Measurements from ENCODE around the gene CRBN.

Gene CRBN

DNA sequence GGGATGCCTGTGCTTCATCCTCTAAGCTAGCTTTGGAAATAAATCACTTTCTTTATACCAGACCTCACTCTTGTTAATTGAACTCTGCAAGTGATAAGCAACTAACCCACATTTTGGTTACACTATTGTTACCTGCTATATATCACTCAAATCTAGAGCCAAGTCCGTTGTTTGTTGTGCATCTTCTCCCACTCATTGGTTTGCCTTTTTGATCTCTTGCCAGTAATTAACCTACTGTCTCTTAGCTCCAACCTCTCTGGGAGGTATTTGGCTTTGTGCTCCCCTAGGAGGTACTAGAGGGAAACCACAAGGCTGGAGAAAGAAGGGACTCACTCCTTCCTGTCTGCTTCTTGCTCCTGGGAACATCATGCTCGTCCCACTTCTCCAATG lies 12.8 kb upstream of the CRBN start:
- DNase-seq = no peak
- H3K27me3 Mint-ChIP-seq (ENCODE audit: low read depth, poor library complexity) = peaks cover 35% of the 10 kb centered on the region
- no peaks in the 10 kb centered on the region for H3K4me1 Mint-ChIP-seq
- H3K9me3 Mint-ChIP-seq = peaks cover 2% of the 10 kb centered on the region
- H3K36me3 Mint-ChIP-seq (ENCODE audit: low read depth) = no peaks in the 10 kb centered on the region
- TF ChIP-seq, protein P1, sequence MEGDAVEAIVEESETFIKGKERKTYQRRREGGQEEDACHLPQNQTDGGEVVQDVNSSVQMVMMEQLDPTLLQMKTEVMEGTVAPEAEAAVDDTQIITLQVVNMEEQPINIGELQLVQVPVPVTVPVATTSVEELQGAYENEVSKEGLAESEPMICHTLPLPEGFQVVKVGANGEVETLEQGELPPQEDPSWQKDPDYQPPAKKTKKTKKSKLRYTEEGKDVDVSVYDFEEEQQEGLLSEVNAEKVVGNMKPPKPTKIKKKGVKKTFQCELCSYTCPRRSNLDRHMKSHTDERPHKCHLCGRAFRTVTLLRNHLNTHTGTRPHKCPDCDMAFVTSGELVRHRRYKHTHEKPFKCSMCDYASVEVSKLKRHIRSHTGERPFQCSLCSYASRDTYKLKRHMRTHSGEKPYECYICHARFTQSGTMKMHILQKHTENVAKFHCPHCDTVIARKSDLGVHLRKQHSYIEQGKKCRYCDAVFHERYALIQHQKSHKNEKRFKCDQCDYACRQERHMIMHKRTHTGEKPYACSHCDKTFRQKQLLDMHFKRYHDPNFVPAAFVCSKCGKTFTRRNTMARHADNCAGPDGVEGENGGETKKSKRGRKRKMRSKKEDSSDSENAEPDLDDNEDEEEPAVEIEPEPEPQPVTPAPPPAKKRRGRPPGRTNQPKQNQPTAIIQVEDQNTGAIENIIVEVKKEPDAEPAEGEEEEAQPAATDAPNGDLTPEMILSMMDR (IDR thresholded peaks at IDR 0.05) = no peak
- H3K27ac Mint-ChIP-seq = no peak overlapping the region
- H3K4me3 Mint-ChIP-seq = no peak overlapping the region

DNA sequence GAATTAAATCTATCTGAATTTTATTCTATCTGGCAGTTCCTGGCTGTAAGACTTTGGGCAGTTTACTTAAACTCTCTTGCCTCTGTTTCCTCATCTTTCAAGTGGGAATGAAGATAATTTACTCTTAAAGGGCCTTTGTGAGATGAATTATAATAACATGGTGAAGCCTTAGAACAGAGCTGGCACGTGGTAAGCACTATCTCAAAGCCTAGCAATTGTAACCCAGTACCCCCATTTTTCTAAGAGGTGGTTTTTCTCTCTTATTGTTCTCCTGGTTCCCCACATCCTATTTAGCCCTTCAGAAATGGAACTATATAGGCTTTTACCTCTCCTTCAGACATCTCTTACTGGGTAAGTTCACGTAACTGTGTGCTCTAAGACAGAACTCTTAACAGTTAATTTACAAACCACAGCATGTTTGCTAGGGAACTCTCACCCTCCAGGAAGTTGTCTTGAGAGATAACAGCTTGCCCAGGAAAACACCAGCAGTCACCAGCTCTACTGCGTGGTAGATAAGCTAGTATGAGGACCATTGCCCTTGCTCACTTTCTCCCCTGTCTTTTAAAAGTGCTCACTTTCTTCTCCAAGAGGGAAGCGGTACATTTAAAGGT lies 12.3 kb upstream of the CRBN start:
- Mint-ChIP-seq H3K4me3 (no peak overlapping the region), H3K36me3 (ENCODE audit: low read depth) (no peaks in the 10 kb centered on the region), H3K27ac (no peak overlapping the region), H3K9me3 (peaks cover 7% of the 10 kb centered on the region), H3K27me3 (ENCODE audit: low read depth, poor library complexity) (peaks cover 35% of the 10 kb centered on the region), H3K4me1 (no peaks in the 10 kb centered on the region)
- TF ChIP-seq, protein P1 (IDR thresholded peaks at IDR 0.05) = no peak
- no peak for DNase-seq

DNA sequence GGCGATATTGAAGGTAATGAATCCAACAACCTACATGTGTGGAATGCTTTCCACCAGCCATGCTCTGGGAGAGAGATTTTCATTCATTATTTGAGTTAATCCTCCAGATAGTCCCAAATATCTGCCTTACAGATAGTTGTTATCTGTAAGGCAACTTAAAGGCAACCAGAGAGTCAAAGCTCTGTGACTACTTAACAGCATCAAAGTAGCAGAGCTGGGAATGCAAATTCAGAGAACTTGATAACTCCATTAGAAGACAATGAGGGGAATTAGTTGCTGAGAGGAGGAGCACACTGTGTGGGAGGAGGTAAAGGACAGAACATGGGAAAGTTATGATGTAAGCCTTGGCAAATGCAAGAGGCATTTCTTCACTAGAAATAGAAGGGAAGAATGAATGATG lies 10.5 kb upstream of the CRBN start:
- Mint-ChIP-seq H3K36me3 (ENCODE audit: low read depth) (no peaks in the 10 kb centered on the region), H3K27ac (no peak overlapping the region), H3K4me1 (no peaks in the 10 kb centered on the region), H3K4me3 (no peak overlapping the region), H3K27me3 (ENCODE audit: low read depth, poor library complexity) (peaks cover 44% of the 10 kb centered on the region), H3K9me3 (peaks cover 19% of the 10 kb centered on the region)
- no peak for DNase-seq
- TF ChIP-seq, protein P1 (IDR thresholded peaks at IDR 0.05) = no peak

DNA sequence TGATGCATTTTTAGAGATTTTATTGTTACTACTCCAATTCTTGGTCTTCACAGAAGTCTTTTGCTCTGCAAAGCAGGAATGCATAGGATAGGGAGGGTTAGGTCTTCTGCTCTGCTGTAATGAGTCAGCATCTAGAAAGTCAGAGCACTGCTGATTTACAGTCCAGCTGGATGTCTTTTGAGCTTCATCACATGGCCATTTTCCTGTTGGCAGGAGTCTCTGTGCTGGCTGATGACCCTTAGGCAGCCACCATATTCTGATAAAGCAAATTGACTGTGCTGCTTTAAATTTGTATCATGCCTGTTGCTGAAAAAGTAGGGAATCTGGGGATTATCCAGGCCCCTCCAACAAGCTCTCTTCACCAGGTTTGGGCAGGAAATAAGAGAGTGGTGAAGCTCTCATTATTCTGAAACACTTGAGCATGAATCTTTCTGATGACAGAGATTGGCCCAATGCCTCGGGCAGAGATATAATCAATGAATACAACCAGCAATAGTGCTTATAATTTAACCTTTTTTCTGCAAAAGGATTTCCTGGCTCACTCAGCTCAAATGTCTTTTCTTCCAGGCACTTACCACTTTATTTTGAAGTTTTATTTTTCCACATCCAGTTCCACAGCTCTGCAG lies 9.7 kb upstream of the CRBN start:
- no peak for DNase-seq
- Mint-ChIP-seq H3K27me3 (ENCODE audit: low read depth, poor library complexity) (peaks cover 48% of the 10 kb centered on the region), H3K4me3 (no peak overlapping the region), H3K36me3 (ENCODE audit: low read depth) (no peaks in the 10 kb centered on the region), H3K27ac (no peak overlapping the region), H3K4me1 (no peaks in the 10 kb centered on the region), H3K9me3 (peaks cover 19% of the 10 kb centered on the region)
- TF ChIP-seq, protein P1 (IDR thresholded peaks at IDR 0.05) = no peak

DNA sequence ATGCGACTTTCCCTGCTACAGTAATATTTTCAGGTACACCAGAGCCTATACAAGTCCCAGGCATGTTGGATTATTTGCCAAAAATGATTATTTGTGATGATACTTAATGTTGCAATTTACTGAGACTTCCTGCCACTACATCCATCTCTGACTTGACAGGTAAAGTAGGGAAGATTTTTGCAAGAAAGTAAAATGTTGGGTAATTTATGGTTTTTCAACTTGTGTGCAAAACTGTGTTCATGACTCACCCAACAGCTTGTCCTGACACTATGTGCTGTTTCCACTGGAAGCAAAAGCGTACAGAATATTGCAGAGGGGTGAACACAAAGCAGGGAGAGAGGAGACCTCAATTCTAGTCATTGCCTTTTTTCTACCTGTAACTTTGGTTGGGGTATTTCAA lies 5.4 kb upstream of the CRBN start:
- no peaks in the 10 kb centered on the region for H3K36me3 Mint-ChIP-seq (ENCODE audit: low read depth)
- H3K4me1 Mint-ChIP-seq = peaks cover 16% of the 10 kb centered on the region
- peaks cover 50% of the 10 kb centered on the region for H3K27me3 Mint-ChIP-seq (ENCODE audit: low read depth, poor library complexity)
- H3K4me3 Mint-ChIP-seq = no peak overlapping the region
- TF ChIP-seq, protein P1 (IDR thresholded peaks at IDR 0.05) = no peak
- DNase-seq = no peak
- no peak overlapping the region for H3K27ac Mint-ChIP-seq
- peaks cover 19% of the 10 kb centered on the region for H3K9me3 Mint-ChIP-seq

DNA sequence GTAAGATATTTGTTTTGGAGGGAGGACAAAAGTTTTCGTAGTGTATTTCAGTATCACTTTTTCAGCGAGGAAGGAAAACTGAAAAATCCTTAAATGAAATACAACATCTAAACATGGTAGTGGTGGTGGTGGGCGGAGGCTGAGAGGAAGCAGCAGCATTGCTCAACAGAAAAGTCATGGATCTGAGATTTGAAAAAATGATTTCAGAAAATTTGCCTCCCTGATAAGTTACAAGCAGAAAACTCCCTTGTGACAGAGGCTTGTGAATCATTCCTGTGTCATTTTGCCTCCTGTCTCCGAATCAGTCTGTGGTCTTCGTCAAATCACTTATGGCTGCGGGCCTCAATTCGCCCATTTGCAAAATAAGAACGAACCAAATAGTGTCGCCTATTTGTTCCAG lies 965 bp upstream of the CRBN start:
- DNase-seq = no peak
- peaks cover 35% of the 10 kb centered on the region for H3K27me3 Mint-ChIP-seq (ENCODE audit: low read depth, poor library complexity)
- H3K9me3 Mint-ChIP-seq = no peaks in the 10 kb centered on the region
- H3K4me3 Mint-ChIP-seq = peak overlapping the region; percentile 24
- H3K27ac Mint-ChIP-seq = no peak overlapping the region
- peaks cover 8% of the 10 kb centered on the region for H3K36me3 Mint-ChIP-seq (ENCODE audit: low read depth)
- H3K4me1 Mint-ChIP-seq = peaks cover 32% of the 10 kb centered on the region
- TF ChIP-seq, protein P1 (IDR thresholded peaks at IDR 0.05) = no peak

All from nephron progenitor cell (in vitro differentiated cells).